ENCODE data around the gene HLA-DOA.

Gene HLA-DOA

GRCh38 chr6:33004940-33005339 lies 4.5 kb downstream of the HLA-DOA start:
- TF ChIP-seq CTCF (IDR thresholded peaks at IDR 0.05; ENCODE audit: control insufficient read depth, extremely low read depth, insufficient read depth): no peak
- no peak for DNase-seq (ENCODE audit: low read depth)
- no peak overlapping the region for H3K4me3 ChIP-seq (ENCODE audit: low read depth, low read length)

GRCh38 chr6:33001685-33002084 lies 7.7 kb downstream of the HLA-DOA start:
- no peak for DNase-seq (ENCODE audit: low read depth)
- TF ChIP-seq CTCF (IDR thresholded peaks at IDR 0.05; ENCODE audit: control insufficient read depth, extremely low read depth, insufficient read depth): no peak
- H3K4me3 ChIP-seq (ENCODE audit: low read depth, low read length): no peak overlapping the region

DNA sequence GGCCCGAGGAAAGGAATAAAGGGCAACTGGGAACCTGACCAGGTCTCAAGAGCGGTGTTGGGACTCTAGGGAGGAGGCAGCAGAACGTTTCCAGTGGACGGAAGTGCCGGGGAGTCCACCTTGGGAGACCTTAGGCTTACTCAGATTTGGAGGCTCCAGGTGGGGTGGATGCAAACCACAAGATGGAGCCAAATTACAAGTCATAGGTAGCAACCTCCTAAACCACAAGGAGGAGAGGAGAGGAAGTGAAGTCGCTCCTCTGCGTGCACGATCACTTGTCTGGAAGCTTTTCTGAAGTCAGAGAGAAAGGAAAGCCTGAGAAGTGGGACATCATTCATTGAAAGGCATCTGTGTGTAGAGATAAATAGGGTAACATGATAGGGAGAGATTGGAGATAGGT lies 9.3 kb downstream of the HLA-DOA start:
- peak; percentile 50 for TF ChIP-seq CTCF (IDR thresholded peaks at IDR 0.05; ENCODE audit: control insufficient read depth, extremely low read depth, insufficient read depth)
- H3K4me3 ChIP-seq (ENCODE audit: low read depth, low read length): no peak overlapping the region
- DNase-seq (ENCODE audit: low read depth): no peak

- no peak for DNase-seq (ENCODE audit: low read depth)
- H3K4me3 ChIP-seq (ENCODE audit: low read depth, low read length): no peak overlapping the region
- TF ChIP-seq CTCF (IDR thresholded peaks at IDR 0.05; ENCODE audit: control insufficient read depth, extremely low read depth, insufficient read depth): no peak
Observed at GRCh38 chr6:32995448-32995847, 13.9 kb downstream of the HLA-DOA start.

DNA sequence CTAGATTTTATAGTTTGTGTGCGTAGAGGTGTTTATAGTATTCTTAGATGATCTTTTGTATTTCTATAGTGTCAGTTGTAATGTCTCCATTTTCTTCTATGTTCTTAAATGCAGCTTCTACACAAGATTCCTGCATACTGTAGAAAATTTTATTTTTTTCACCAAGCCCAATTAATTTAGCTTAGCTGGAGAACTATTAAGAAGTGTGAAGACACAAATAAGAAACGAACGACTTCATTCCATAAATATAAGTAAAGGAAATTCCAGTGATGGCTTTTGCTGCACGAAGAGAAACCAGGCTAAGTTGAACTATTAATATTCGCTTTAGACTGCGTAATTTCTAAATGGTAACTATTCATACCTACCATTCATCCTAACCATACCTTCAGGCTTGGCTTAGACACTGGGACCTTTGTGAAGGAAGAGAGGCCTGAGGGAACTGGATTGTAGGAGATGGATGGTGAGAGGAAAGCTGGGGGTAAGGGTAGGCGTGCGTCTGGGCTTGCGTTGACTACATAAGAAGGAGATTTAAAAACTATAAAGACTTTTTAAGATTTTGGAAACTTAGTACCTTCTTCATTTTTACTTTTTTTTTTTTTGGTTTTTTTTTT lies 15.9 kb downstream of the HLA-DOA start:
- H3K4me3 ChIP-seq (ENCODE audit: low read depth, low read length): no peak overlapping the region
- no peak for DNase-seq (ENCODE audit: low read depth)
- no peak for TF ChIP-seq CTCF (IDR thresholded peaks at IDR 0.05; ENCODE audit: control insufficient read depth, extremely low read depth, insufficient read depth)

GRCh38 chr6:32991972-32992371 lies 17.4 kb downstream of the HLA-DOA start:
- no peak overlapping the region for H3K4me3 ChIP-seq (ENCODE audit: low read depth, low read length)
- no peak for DNase-seq (ENCODE audit: low read depth)
- no peak for TF ChIP-seq CTCF (IDR thresholded peaks at IDR 0.05; ENCODE audit: control insufficient read depth, extremely low read depth, insufficient read depth)

DNA sequence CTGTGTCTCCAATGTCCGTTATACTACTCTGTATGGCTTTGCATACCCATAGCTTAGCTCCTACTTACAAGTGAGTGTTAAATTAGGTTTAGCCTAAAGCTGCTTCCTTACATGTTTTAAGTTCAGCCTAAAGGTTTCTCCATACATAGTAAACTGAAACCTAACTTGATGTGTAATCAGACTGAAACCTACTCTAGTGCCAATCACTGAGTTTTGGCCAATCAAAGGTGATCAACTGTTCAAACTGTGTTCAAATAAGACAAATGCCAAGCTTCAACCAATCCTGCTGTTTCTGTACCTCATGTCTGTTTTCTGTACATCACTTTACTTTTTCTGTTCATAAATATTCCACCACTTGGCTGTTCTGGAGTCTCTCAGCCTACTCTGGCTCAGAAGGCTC lies 20.0 kb downstream of the HLA-DOA start:
- DNase-seq (ENCODE audit: low read depth): no peak
- TF ChIP-seq CTCF (IDR thresholded peaks at IDR 0.05; ENCODE audit: control insufficient read depth, extremely low read depth, insufficient read depth): no peak

More for the DNA sequence above, 20.0 kb downstream of the HLA-DOA start:
- H3K4me3 ChIP-seq (ENCODE audit: low read depth, low read length): no peak overlapping the region
